Epithelial cell of proximal tubule (primary cell): ENCODE data around the gene DHX15. TPM values are rescaled to one million over a fixed set of nuclear protein-coding genes. Genes with fewer than 3 reads are reported as not detected.

Experiments
- DNase-seq: peaks from one replicate; pipeline ENCODE4 v3.0.0-alpha.2; 2011; ENCODE audit warnings: low read depth
- H3K4me3 ChIP-seq: 2 replicates; pipeline ENCODE4 v1.5.1; 2011; ENCODE audit warnings: low read depth, mild to moderate bottlenecking, low read length
- CTCF ChIP-seq: conservative IDR thresholded peaks from 2 replicates; pipeline ENCODE4 v1.5.1; 2012; ENCODE audit warnings: low read depth, mild to moderate bottlenecking, low read length
- total RNA-seq: library from RNA; depleted of rRNA; stranded (reverse); fragments of >200 nt; gene quantifications from 2 replicates; pipeline ENCODE4 v1.2.3, GENCODE V29; 2015

Gene DHX15
- total RNA-seq, 1 donor from 2014 or later = 135 TPM

DNA sequence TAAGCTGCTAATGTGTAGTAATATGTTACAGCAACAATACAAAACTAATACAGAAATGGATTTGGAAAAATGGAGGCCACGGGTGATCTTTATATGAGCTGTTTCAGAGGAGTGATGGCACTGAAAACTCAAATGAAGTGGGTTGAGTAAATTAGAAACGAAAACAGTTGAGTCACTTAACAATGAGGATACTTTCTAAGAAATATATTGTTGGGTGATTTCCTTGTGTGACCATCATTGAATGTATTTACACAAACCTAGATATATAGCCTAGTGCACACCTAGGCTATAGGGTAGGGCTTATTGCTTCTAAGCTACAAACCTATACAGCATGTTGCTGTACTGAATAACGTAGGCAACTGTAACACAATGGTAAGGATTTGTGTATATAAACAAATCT, 30.5 kb upstream of the DHX15 start:
- TF ChIP-seq CTCF = no peak
- DNase-seq = no peak
- H3K4me3 ChIP-seq = no peak overlapping the region

DNA sequence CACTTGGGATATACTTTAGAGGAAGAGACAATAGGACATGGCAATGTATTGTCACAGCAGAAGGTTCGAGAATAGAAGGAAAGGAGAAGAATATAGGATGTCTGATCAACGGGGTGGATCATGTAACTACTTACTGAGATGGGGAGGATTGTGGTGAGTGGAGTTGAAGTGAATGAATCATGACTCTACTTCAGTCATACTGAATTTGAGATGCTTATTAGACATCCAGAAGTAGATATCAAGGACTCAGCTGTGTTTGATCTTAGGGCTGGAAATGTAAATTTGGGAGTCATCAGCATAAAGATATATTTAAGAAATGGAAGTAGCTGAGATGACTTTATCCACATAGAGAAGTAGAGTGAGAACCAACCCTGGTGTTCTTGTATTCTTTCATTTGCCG, 29.1 kb upstream of the DHX15 start:
- DNase-seq = no peak
- H3K4me3 ChIP-seq = no peak overlapping the region
- TF ChIP-seq CTCF = no peak

GRCh38 chr4:24611575-24611974, 27.2 kb upstream of the DHX15 start:
- TF ChIP-seq CTCF = no peak
- DNase-seq = no peak
- no peak overlapping the region for H3K4me3 ChIP-seq

GRCh38 chr4:24607334-24607733, 23.0 kb upstream of the DHX15 start:
- DNase-seq = no peak
- H3K4me3 ChIP-seq = no peak overlapping the region
- no peak for TF ChIP-seq CTCF

DNA sequence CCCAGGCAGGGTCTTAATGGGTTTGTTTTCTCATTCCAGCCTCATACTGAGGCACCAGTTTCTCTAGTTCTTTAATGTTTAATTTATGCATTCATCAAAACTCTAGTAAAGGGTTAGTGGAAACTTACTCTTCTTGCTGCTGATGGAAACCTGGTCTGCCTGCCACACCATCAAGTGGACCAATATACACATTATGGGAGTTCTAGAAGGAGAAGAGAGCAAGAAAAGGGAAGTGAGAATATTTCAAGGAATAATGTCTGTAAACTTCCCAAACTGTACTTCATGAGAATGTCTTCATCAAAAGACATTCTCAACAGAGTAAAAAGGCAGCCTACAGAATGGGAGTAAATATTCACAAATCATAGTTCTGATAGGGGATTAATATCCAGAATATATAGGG, 20.9 kb upstream of the DHX15 start:
- H3K4me3 ChIP-seq = no peak overlapping the region
- no peak for TF ChIP-seq CTCF
- DNase-seq = no peak

GRCh38 chr4:24604558-24605214, 20.3 kb upstream of the DHX15 start:
- H3K4me3 ChIP-seq = no peak overlapping the region
- no peak for TF ChIP-seq CTCF
- DNase-seq = no peak

DNA sequence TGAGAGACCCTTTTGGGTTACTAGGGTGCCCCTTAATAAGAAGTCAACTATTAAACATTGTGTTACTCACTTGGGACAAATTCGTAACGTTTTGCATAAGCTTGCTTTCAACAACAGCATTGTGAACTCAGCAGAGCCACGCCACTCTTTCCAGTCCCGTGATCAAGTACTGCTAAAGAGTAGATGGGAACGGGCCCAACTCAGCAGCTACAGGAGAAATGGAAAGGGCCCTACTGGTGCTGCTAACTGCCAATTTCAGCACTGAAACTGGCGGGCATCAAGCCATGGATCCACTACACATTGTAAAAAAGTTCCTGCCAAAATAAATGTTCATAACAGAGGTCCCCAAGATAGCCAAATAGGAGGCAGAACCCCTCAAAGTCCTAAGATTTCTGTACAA, 19.0 kb upstream of the DHX15 start:
- no peak for DNase-seq
- no peak overlapping the region for H3K4me3 ChIP-seq
- TF ChIP-seq CTCF = no peak
